Measurements from ENCODE around the gene GCAT. TPM values are rescaled to one million over a fixed set of nuclear protein-coding genes. Genes with fewer than 3 reads are reported as not detected.

Gene GCAT
- total RNA-seq, 3 donors from 2014 or later = 9.2 to 15.6 (median 13.6) TPM

- peaks cover 22% of the 10 kb centered on the region for H3K4me1 ChIP-seq (ENCODE audit: low read depth)
- peak overlapping the region; percentile 19 for H3K4me3 ChIP-seq
- DNase-seq (no peak), ATAC-seq (no peak)
- H3K9me3 ChIP-seq = no peaks in the 10 kb centered on the region
- TF ChIP-seq CTCF (IDR thresholded peaks at IDR 0.05) = no peak
- intact Hi-C loops (cut with DNase I, micrococcal nuclease) = no loop called here
- H3K36me3 ChIP-seq (ENCODE audit: low read depth) = no peaks in the 10 kb centered on the region
These were observed 542 bp downstream of the GCAT start for GRCh38 chr22:37808294-37808657.

- no peak for TF ChIP-seq CTCF (IDR thresholded peaks at IDR 0.05)
- no peaks in the 10 kb centered on the region for H3K9me3 ChIP-seq
These were observed 2.1 kb downstream of the GCAT start for GRCh38 chr22:37809672-37810333.

DNA sequence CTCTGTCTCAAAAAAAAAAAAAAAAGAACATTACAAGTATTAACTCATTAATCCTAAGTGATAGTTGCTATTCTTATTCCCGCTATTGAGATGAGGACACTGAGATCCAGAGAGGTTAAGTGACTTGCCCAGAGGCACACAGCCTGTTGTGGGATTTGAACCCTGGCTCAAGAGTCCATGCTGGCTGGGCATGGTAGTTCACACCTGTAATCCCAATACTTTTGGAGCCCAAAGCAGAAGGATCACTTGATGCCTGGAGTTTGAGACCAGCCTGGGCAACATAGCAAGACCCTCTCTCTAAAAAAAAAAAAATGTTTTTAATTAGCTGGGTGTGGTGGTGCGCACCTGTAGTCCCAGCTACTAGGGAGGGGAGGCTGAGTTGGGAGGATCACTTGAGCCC is 4.1 kb downstream of the GCAT start:
- Histone ChIP-seq H3K36me3 (ENCODE audit: low read depth) (no peaks in the 10 kb centered on the region), H3K9me3 (no peaks in the 10 kb centered on the region), H3K4me3 (no peak overlapping the region), H3K4me1 (ENCODE audit: low read depth) (peaks cover 16% of the 10 kb centered on the region)
- ATAC-seq (no peak), DNase-seq (no peak)
- no peak for TF ChIP-seq CTCF (IDR thresholded peaks at IDR 0.05)
- intact Hi-C loops (cut with DNase I, micrococcal nuclease) = no loop called here

More at GRCh38 chr22:37809672-37810333, 2.1 kb downstream of the GCAT start:
- intact Hi-C loops (cut with DNase I, micrococcal nuclease) = no loop called here
- Histone ChIP-seq H3K4me1 (ENCODE audit: low read depth) (peaks cover 22% of the 10 kb centered on the region), H3K36me3 (ENCODE audit: low read depth) (no peaks in the 10 kb centered on the region), H3K4me3 (no peak overlapping the region)
- DNase-seq (no peak), ATAC-seq (no peak)

- intact Hi-C loops (cut with DNase I, micrococcal nuclease) = no loop called here
- ATAC-seq (no peak), DNase-seq (no peak)
- H3K36me3 ChIP-seq (ENCODE audit: low read depth) = no peaks in the 10 kb centered on the region
- peaks cover 12% of the 10 kb centered on the region for H3K4me1 ChIP-seq (ENCODE audit: low read depth)
- TF ChIP-seq CTCF (IDR thresholded peaks at IDR 0.05) = no peak
- H3K4me3 ChIP-seq = no peak overlapping the region
- no peaks in the 10 kb centered on the region for H3K9me3 ChIP-seq
These were observed 5.3 kb downstream of the GCAT start for GRCh38 chr22:37812869-37813678.

- TF ChIP-seq CTCF (IDR thresholded peaks at IDR 0.05) = no peak
These were observed 7.9 kb downstream of the GCAT start for GRCh38 chr22:37815593-37815992.

More at GRCh38 chr22:37815593-37815992, 7.9 kb downstream of the GCAT start:
- ATAC-seq (no peak), DNase-seq (no peak)
- Histone ChIP-seq H3K9me3 (no peaks in the 10 kb centered on the region), H3K4me3 (no peak overlapping the region), H3K36me3 (ENCODE audit: low read depth) (no peaks in the 10 kb centered on the region), H3K4me1 (ENCODE audit: low read depth) (peaks cover 15% of the 10 kb centered on the region)
- intact Hi-C loops (cut with DNase I, micrococcal nuclease) = loop anchor here (5.0 kb wide), 2 partner anchors 47 to 152 kb away; no protein-coding TSS in a partner anchor
